Neural progenitor cell (in vitro differentiated cells): Measurements from ENCODE around the gene GAL3ST2. TPM values are rescaled to one million over a fixed set of nuclear protein-coding genes. Genes with fewer than 3 reads are reported as not detected.

Source experiments
- DNase-seq: peaks from one replicate; pipeline ENCODE4 v3.0.0-alpha.2; 2016; ENCODE audit warnings: low spot score
- H2AFZ ChIP-seq: fragments of 200-600 bp; sonication (generic); replicated peaks from 2 replicates; pipeline ENCODE4 v1.6.1; 2016; ENCODE audit warnings: antibody characterized with exemption
- H3F3A ChIP-seq: fragments of 200-600 bp; sonication (generic); 2 replicates; pipeline ENCODE4 v1.6.1; 2016; ENCODE audit warnings: antibody characterized with exemption, low read depth
- H3K27ac ChIP-seq: fragments of 200-600 bp; sonication (generic); 2 replicates; pipeline ENCODE4 v1.5.1; 2016; ENCODE audit warnings: mild to moderate bottlenecking
- H3K27me3 ChIP-seq: fragments of 200-600 bp; sonication (generic); 2 replicates; pipeline ENCODE4 v1.6.1; 2016; ENCODE audit warnings: mild to moderate bottlenecking, moderate library complexity
- H3K36me3 ChIP-seq: fragments of 200-600 bp; sonication (generic); 2 replicates; pipeline ENCODE4 v1.5.1; 2016
- H3K4me1 ChIP-seq: fragments of 200-600 bp; sonication (generic); 2 replicates; pipeline ENCODE4 v1.6.1; 2016; ENCODE audit warnings: mixed run types
- H3K4me2 ChIP-seq: fragments of 200-600 bp; sonication (generic); 2 replicates; pipeline ENCODE4 v1.6.1; 2016
- H3K4me3 ChIP-seq: fragments of 200-600 bp; sonication (generic); 2 replicates; pipeline ENCODE4 v1.5.1; 2016
- H3K79me2 ChIP-seq: fragments of 200-600 bp; sonication (generic); 2 replicates; pipeline ENCODE4 v1.6.1; 2016; ENCODE audit warnings: low read depth
- H3K9ac ChIP-seq: fragments of 200-600 bp; sonication (generic); 2 replicates; pipeline ENCODE4 v1.6.1; 2016
- H3K9me3 ChIP-seq: fragments of 200-600 bp; sonication (generic); 2 replicates; pipeline ENCODE4 v1.5.1; 2016; ENCODE audit warnings: low read depth
- H4K20me1 ChIP-seq: fragments of 200-600 bp; sonication (generic); 2 replicates; pipeline ENCODE4 v1.6.1; 2016; ENCODE audit warnings: low read depth
- H3K27ac Mint-ChIP-seq: 3 replicates; pipeline ENCODE4 v1.8.0; 2021; ENCODE audit warnings: mixed read lengths
- H3K27me3 Mint-ChIP-seq: 2 replicates; pipeline ENCODE4 v1.8.0; 2022; ENCODE audit warnings: low read depth, mild to moderate bottlenecking, inconsistent platforms, moderate library complexity, mixed read lengths; ENCODE audit not compliant: insufficient read depth
- H3K36me3 Mint-ChIP-seq: 3 replicates; pipeline ENCODE4 v1.8.0; 2021; ENCODE audit warnings: mixed read lengths
- H3K4me1 Mint-ChIP-seq: 3 replicates; pipeline ENCODE4 v1.8.0; 2021; ENCODE audit warnings: mixed read lengths
- H3K4me3 Mint-ChIP-seq: 3 replicates; pipeline ENCODE4 v1.8.0; 2021; ENCODE audit warnings: mild to moderate bottlenecking, moderate library complexity, mixed read lengths
- H3K9me3 Mint-ChIP-seq: 3 replicates; pipeline ENCODE4 v1.8.0; 2020; ENCODE audit warnings: mixed read lengths
- EZH2 ChIP-seq: fragments of 200-600 bp; sonication (generic); IDR thresholded peaks from 2 replicates; pipeline ENCODE4 v1.6.1; 2017; ENCODE audit warnings: antibody characterized with exemption, mild to moderate bottlenecking, moderate library complexity
- EZH2phosphoT487 ChIP-seq: fragments of 200-600 bp; sonication (generic); IDR thresholded peaks from 2 replicates; pipeline ENCODE4 v1.6.1; 2017; ENCODE audit warnings: antibody characterized with exemption
- total RNA-seq: library from RNA; depleted of rRNA; stranded (reverse); fragments of >200 nt; gene quantifications from 2 replicates; pipeline ENCODE4 v1.2.3, GENCODE V29; 2015; ENCODE audit warnings: low replicate concordance
- TF ChIP-seq, protein P1 (sequence below): fragments of 200-600 bp; sonication (generic); IDR thresholded peaks from 2 replicates; pipeline ENCODE4 v1.5.1; 2017; ENCODE audit warnings: antibody characterized with exemption, mild to moderate bottlenecking

GAL3ST2 gene
- total RNA-seq, 1 donor from 2014 or later = not detected

- Histone ChIP-seq H3K27ac (no peak overlapping the region), H4K20me1 (no peaks in the 10 kb centered on the region), H2AFZ (no peak overlapping the region), H3K27me3 (no peaks in the 10 kb centered on the region), H3F3A (peaks cover 26% of the 10 kb centered on the region), H3K4me3 (no peak overlapping the region), H3K36me3 (no peaks in the 10 kb centered on the region), H3K79me2 (no peaks in the 10 kb centered on the region), H3K4me2 (no peak overlapping the region), H3K4me1 (peaks cover 44% of the 10 kb centered on the region), H3K9me3 (no peaks in the 10 kb centered on the region), H3K9ac (no peak overlapping the region)
- Mint-ChIP-seq H3K4me1 (peaks cover 31% of the 10 kb centered on the region), H3K9me3 (no peaks in the 10 kb centered on the region), H3K27ac (no peak overlapping the region), H3K27me3 (peaks cover 11% of the 10 kb centered on the region), H3K4me3 (no peak overlapping the region), H3K36me3 (no peaks in the 10 kb centered on the region)
- DNase-seq = no peak
- TF ChIP-seq, protein P1, sequence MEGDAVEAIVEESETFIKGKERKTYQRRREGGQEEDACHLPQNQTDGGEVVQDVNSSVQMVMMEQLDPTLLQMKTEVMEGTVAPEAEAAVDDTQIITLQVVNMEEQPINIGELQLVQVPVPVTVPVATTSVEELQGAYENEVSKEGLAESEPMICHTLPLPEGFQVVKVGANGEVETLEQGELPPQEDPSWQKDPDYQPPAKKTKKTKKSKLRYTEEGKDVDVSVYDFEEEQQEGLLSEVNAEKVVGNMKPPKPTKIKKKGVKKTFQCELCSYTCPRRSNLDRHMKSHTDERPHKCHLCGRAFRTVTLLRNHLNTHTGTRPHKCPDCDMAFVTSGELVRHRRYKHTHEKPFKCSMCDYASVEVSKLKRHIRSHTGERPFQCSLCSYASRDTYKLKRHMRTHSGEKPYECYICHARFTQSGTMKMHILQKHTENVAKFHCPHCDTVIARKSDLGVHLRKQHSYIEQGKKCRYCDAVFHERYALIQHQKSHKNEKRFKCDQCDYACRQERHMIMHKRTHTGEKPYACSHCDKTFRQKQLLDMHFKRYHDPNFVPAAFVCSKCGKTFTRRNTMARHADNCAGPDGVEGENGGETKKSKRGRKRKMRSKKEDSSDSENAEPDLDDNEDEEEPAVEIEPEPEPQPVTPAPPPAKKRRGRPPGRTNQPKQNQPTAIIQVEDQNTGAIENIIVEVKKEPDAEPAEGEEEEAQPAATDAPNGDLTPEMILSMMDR = no peak
- TF ChIP-seq EZH2 = no peak
- no peak for TF ChIP-seq EZH2phosphoT487
Measured at GRCh38 chr2:241773511-241774418, 2.9 kb upstream of the GAL3ST2 start.

DNA sequence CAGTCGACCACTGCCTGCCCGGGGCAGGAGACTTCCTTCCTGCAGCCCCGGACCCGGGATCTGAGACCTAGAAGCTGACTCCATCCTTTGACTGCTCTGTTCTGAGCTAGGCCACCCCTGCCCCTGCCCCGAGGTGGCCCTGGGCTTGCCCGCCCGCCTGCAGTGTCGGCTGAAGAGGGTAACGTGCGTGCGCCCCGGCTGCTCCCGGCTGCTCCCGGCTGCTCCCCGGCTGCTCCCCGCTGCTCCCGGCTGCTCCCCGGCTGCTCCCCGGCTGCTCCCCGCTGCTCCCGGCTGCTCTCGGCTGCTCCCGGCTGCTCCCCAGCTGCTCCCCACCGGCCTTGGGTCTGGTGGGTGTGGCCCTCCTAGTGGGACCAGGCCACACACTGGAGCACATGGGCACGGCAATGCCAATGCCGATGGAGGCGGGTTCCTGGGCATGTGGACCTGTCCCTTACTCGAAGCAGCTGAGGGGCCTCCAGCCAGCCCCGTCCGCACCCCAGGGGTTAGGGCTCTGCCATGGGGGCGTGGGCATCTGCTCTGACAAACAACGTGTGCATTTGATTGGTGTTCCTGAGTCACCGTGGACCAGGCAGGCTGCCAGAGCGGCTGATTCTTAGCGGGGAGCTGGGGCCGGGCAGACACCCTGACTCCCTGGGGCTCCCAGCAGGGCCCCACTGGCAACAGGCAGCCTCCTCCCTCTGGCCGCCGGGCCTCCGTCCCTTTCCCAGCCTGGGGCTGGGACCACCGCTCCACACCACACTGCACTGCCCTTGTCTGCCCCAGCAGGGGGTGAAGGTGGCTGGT is 2.0 kb upstream of the GAL3ST2 start:
- no peak for TF ChIP-seq EZH2phosphoT487
- TF ChIP-seq, protein P1 = no peak
- TF ChIP-seq EZH2 = no peak
- peaks cover 26% of the 10 kb centered on the region for H3F3A ChIP-seq
- H2AFZ ChIP-seq = no peak overlapping the region
- H3K79me2 ChIP-seq = no peaks in the 10 kb centered on the region
- DNase-seq = no peak
- no peak overlapping the region for H3K27ac ChIP-seq
- Mint-ChIP-seq H3K4me1 (peaks cover 31% of the 10 kb centered on the region), H3K9me3 (peaks cover 2% of the 10 kb centered on the region), H3K27me3 (peaks cover 11% of the 10 kb centered on the region), H3K36me3 (no peaks in the 10 kb centered on the region), H3K27ac (no peak overlapping the region), H3K4me3 (no peak overlapping the region)
- H3K4me2 ChIP-seq = no peak overlapping the region
- H3K9me3 ChIP-seq = no peaks in the 10 kb centered on the region
- H3K27me3 ChIP-seq = no peaks in the 10 kb centered on the region
- H3K4me3 ChIP-seq = no peak overlapping the region
- no peak overlapping the region for H3K9ac ChIP-seq
- peaks cover 44% of the 10 kb centered on the region for H3K4me1 ChIP-seq
- H3K36me3 ChIP-seq = no peaks in the 10 kb centered on the region
- no peaks in the 10 kb centered on the region for H4K20me1 ChIP-seq

DNA sequence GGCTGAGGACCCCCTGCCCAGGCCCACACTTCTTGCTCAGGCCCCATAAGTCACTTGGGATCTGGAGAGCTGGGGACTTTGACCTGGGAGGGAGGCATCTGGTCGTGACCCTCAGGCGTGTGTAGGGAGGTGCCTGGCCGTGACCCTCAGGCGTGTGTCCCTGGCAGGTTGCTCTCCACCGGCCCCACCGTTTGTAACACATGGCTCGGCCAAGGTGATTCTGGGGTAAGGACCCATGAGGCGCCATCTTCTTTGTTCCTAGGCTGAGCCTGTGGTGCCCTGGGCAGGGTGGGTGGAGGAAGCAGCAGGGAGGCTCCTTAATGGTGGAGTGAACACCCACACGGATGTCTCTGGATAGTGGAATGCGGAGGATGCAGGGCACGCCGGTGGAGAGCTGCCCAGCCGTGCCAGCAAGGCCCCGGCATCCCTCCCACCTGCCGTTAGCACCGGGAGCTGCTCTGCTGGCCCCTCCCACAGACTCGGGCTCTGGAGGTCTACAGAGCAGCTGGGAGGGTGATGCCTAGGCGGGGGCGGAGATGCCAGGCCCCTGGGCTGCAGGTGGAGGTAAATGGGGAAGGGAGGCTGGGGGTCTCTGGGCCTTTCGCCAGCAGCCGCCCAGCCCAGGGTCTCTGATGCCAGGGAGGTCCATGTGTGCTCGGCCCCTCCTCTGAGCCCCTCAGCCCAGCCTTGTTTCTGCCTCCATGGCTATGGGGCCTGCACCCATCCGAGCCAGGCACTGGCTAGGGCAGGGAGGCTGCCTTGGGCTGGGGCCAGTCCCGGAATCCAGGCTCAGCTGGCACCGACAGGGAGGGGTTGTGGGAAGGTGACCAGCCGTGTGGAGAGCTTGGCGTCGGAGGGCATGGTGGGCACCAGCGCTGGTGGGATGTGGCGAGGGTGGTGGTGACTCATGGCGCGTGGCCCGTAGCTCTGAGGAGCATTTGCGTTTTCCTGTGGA is 1.1 kb upstream of the GAL3ST2 start:
- H3K4me3 Mint-ChIP-seq = no peak overlapping the region

More for the DNA sequence above, 1.1 kb upstream of the GAL3ST2 start:
- H3K27me3 Mint-ChIP-seq = peaks cover 11% of the 10 kb centered on the region
- no peak overlapping the region for H3K4me3 ChIP-seq
- H3K36me3 Mint-ChIP-seq = no peaks in the 10 kb centered on the region
- no peak for DNase-seq
- H3K9me3 Mint-ChIP-seq = peaks cover 2% of the 10 kb centered on the region
- no peaks in the 10 kb centered on the region for H3K79me2 ChIP-seq
- no peaks in the 10 kb centered on the region for H3K36me3 ChIP-seq
- H4K20me1 ChIP-seq = no peaks in the 10 kb centered on the region
- H2AFZ ChIP-seq = no peak overlapping the region
- H3K4me1 Mint-ChIP-seq = peaks cover 28% of the 10 kb centered on the region
- H3K9me3 ChIP-seq = peaks cover 1% of the 10 kb centered on the region
- H3K9ac ChIP-seq = no peak overlapping the region
- peaks cover 36% of the 10 kb centered on the region for H3K4me1 ChIP-seq
- peaks cover 22% of the 10 kb centered on the region for H3F3A ChIP-seq
- no peak overlapping the region for H3K27ac ChIP-seq
- no peaks in the 10 kb centered on the region for H3K27me3 ChIP-seq
- TF ChIP-seq EZH2phosphoT487 = no peak
- TF ChIP-seq, protein P1 = no peak
- TF ChIP-seq EZH2 = no peak
- H3K27ac Mint-ChIP-seq = no peak overlapping the region
- no peak overlapping the region for H3K4me2 ChIP-seq
